ENCODE results near the gene TNXB. TPM values are rescaled to one million over a fixed set of nuclear protein-coding genes. Genes with fewer than 3 reads are reported as not detected.

TNXB gene
- total RNA-seq, 1 experiment from 2014 or later, result 3.6 TPM

Other genes with a start within 250 kb of the TNXB start
- 11.7 and 14.6 TPM in 2 replicates for gene NEU1, start 246.5 kb downstream of the TNXB start, total RNA-seq (2014; rRNA removed; shearing (Covaris generic); ENCODE audit: low replicate concordance)
- gene SLC44A4, start 230.3 kb downstream of the TNXB start, total RNA-seq (2014; rRNA removed; shearing (Covaris generic); ENCODE audit: low replicate concordance), result not detected in 2 replicates
- 30.4 and 38.9 TPM in 2 replicates for gene EHMT2, start 211.6 kb downstream of the TNXB start, total RNA-seq (2014; rRNA removed; shearing (Covaris generic); ENCODE audit: low replicate concordance)
- gene ZBTB12, start 207.3 kb downstream of the TNXB start, total RNA-seq (2014; rRNA removed; shearing (Covaris generic); ENCODE audit: low replicate concordance), result 0.67 and 9.3 TPM in 2 replicates
- 0.13 and 0.20 TPM in 2 replicates for gene C2, start 181.6 kb downstream of the TNXB start, total RNA-seq (2014; rRNA removed; shearing (Covaris generic); ENCODE audit: low replicate concordance)
- gene CFB, start 163.2 kb downstream of the TNXB start, total RNA-seq (2014; rRNA removed; shearing (Covaris generic); ENCODE audit: low replicate concordance), result 2.2 and 6.9 TPM in 2 replicates
- gene NELFE, start 150.4 kb downstream of the TNXB start, total RNA-seq (2014; rRNA removed; shearing (Covaris generic); ENCODE audit: low replicate concordance), result 111 and 131 TPM in 2 replicates
- 22.9 and 25.2 TPM in 2 replicates for gene SKIC2, start 150.2 kb downstream of the TNXB start, total RNA-seq (2014; rRNA removed; shearing (Covaris generic); ENCODE audit: low replicate concordance)
- gene DXO, start 137.2 kb downstream of the TNXB start, total RNA-seq (2014; rRNA removed; shearing (Covaris generic); ENCODE audit: low replicate concordance), result 9.8 and 13.7 TPM in 2 replicates
- 0.26 TPM in 1 of 2 replicates, not detected in the other for gene C4A, start 127.3 kb downstream of the TNXB start, total RNA-seq (2014; rRNA removed; shearing (Covaris generic); ENCODE audit: low replicate concordance)
- 0.26 and 0.81 TPM in 2 replicates for gene C4B, start 94.5 kb downstream of the TNXB start, total RNA-seq (2014; rRNA removed; shearing (Covaris generic); ENCODE audit: low replicate concordance)
- not detected in 2 replicates for gene CYP21A2, start 70.9 kb downstream of the TNXB start, total RNA-seq (2014; rRNA removed; shearing (Covaris generic); ENCODE audit: low replicate concordance)
- 2.9 and 7.5 TPM in 2 replicates for gene ATF6B, start 18.9 kb upstream of the TNXB start, total RNA-seq (2014; rRNA removed; shearing (Covaris generic); ENCODE audit: low replicate concordance)
- 4.0 and 13.0 TPM in 2 replicates for gene FKBPL, start 20.9 kb upstream of the TNXB start, total RNA-seq (2014; rRNA removed; shearing (Covaris generic); ENCODE audit: low replicate concordance)
- not detected in 2 replicates for gene PRRT1, start 42.6 kb upstream of the TNXB start, total RNA-seq (2014; rRNA removed; shearing (Covaris generic); ENCODE audit: low replicate concordance)
- 2.9 and 5.9 TPM in 2 replicates for gene PPT2, start 44.8 kb upstream of the TNXB start, total RNA-seq (2014; rRNA removed; shearing (Covaris generic); ENCODE audit: low replicate concordance)
- 1.0 and 2.8 TPM in 2 replicates for gene EGFL8, start 55.3 kb upstream of the TNXB start, total RNA-seq (2014; rRNA removed; shearing (Covaris generic); ENCODE audit: low replicate concordance)
- 22.8 and 24.8 TPM in 2 replicates for gene AGPAT1, start 66.7 kb upstream of the TNXB start, total RNA-seq (2014; rRNA removed; shearing (Covaris generic); ENCODE audit: low replicate concordance)
- gene RNF5, start 69.1 kb upstream of the TNXB start, total RNA-seq (2014; rRNA removed; shearing (Covaris generic); ENCODE audit: low replicate concordance), result 28.7 and 38.3 TPM in 2 replicates
- 1.4 TPM in 1 of 2 replicates, not detected in the other for gene AGER, start 74.9 kb upstream of the TNXB start, total RNA-seq (2014; rRNA removed; shearing (Covaris generic); ENCODE audit: low replicate concordance)
- 10.9 and 13.2 TPM in 2 replicates for gene PBX2, start 80.9 kb upstream of the TNXB start, total RNA-seq (2014; rRNA removed; shearing (Covaris generic); ENCODE audit: low replicate concordance)
- 0.10 and 0.20 TPM in 2 replicates for gene GPSM3, start 83.3 kb upstream of the TNXB start, total RNA-seq (2014; rRNA removed; shearing (Covaris generic); ENCODE audit: low replicate concordance)
- gene NOTCH4, start 114.7 kb upstream of the TNXB start, total RNA-seq (2014; rRNA removed; shearing (Covaris generic); ENCODE audit: low replicate concordance), result 0.25 TPM in 1 of 2 replicates, not detected in the other